T-helper 17 cell (primary cell): ENCODE measurements around the gene UBTD1. TPM values are rescaled to one million over a fixed set of nuclear protein-coding genes. Genes with fewer than 3 reads are reported as not detected.

Experiments
- ATAC-seq: fragments of 150-1000 bp; cut with Tn5 transposase; 2 replicates; pipeline ENCODE4 v1.10.0; 2021; ENCODE audit warnings: mild to moderate bottlenecking, moderate library complexity
- DNase-seq, 3 donors: peaks; one replicate each; pipeline versions ENCODE4 v3.0.0 to v3.0.0-alpha.2; 2020 to 2021
- H3K9me3 ChIP-seq: one replicate; pipeline ENCODE4 v1.7.0; 2013; ENCODE audit warnings: low read length, mild to moderate bottlenecking; ENCODE audit not compliant: control insufficient read depth, poor library complexity, severe bottlenecking
- H3K27ac Mint-ChIP-seq: one replicate; pipeline ENCODE4 v1.8.0; 2022; ENCODE audit warnings: mild to moderate bottlenecking, moderate library complexity, mixed read lengths
- H3K27me3 Mint-ChIP-seq: one replicate; pipeline ENCODE4 v1.8.0; 2022; ENCODE audit warnings: mixed read lengths
- H3K36me3 Mint-ChIP-seq: one replicate; pipeline ENCODE4 v1.8.0; 2022; ENCODE audit warnings: low read depth, mixed read lengths
- H3K4me1 Mint-ChIP-seq: one replicate; pipeline ENCODE4 v1.8.0; 2022; ENCODE audit warnings: mild to moderate bottlenecking, mixed read lengths
- H3K4me3 Mint-ChIP-seq: one replicate; pipeline ENCODE4 v1.8.0; 2022; ENCODE audit warnings: mild to moderate bottlenecking, moderate library complexity, mixed read lengths
- total RNA-seq, 4 donors: library from RNA in 2 of 4; stranded (reverse) in 2 of 4; gene quantifications; one replicate each; pipeline ENCODE4 v1.2.3 and lab custom pipeline; 2022 to 2026

UBTD1 gene
- total RNA-seq, 2 donors from 2014 or later: 1.1 to 1.4 TPM

GRCh38 chr10:97584798-97585438 is 86.2 kb downstream of the UBTD1 start:
- Mint-ChIP-seq H3K27me3 (peaks cover 2% of the 10 kb centered on the region), H3K4me3 (no peak overlapping the region), H3K27ac (no peak overlapping the region), H3K4me1 (peaks cover 3% of the 10 kb centered on the region), H3K36me3 (no peaks in the 10 kb centered on the region)
- no peaks in the 10 kb centered on the region for H3K9me3 ChIP-seq
- no peak for ATAC-seq
- no peak for DNase-seq

GRCh38 chr10:97585439-97585811 is 86.7 kb downstream of the UBTD1 start:
- Mint-ChIP-seq H3K4me1 (no peaks in the 10 kb centered on the region), H3K27me3 (no peaks in the 10 kb centered on the region), H3K36me3 (no peaks in the 10 kb centered on the region), H3K4me3 (no peak overlapping the region), H3K27ac (no peak overlapping the region)
- DNase-seq: no peak
- H3K9me3 ChIP-seq: no peaks in the 10 kb centered on the region
- no peak for ATAC-seq

GRCh38 chr10:97587183-97587582 is 88.5 kb downstream of the UBTD1 start:
- DNase-seq (no peak), ATAC-seq (no peak)
- no peak overlapping the region for H3K27ac Mint-ChIP-seq
- no peaks in the 10 kb centered on the region for H3K9me3 ChIP-seq
- H3K4me3 Mint-ChIP-seq: no peak overlapping the region
- no peaks in the 10 kb centered on the region for H3K4me1 Mint-ChIP-seq
- H3K27me3 Mint-ChIP-seq: no peaks in the 10 kb centered on the region
- no peaks in the 10 kb centered on the region for H3K36me3 Mint-ChIP-seq

- Mint-ChIP-seq H3K4me1 (no peaks in the 10 kb centered on the region), H3K36me3 (no peaks in the 10 kb centered on the region), H3K27me3 (no peaks in the 10 kb centered on the region), H3K27ac (no peak within 1 kb of the TSS), H3K4me3 (no peak within 1 kb of the TSS)
- H3K9me3 ChIP-seq: no peaks in the 10 kb centered on the region
- ATAC-seq (no peak), DNase-seq (no peak)
Observed at GRCh38 chr10:97589479-97589878, 90.8 kb downstream of the UBTD1 start, which contains the start of gene C10orf62. Gene C10orf62, plus strand, starts transcription at chr10:97589721. Its CDS starts 177 bp downstream, at chr10:97589898.

GRCh38 chr10:97590082-97590747 is 91.5 kb downstream of the UBTD1 start:
- Mint-ChIP-seq H3K36me3 (no peaks in the 10 kb centered on the region), H3K4me1 (no peaks in the 10 kb centered on the region), H3K4me3 (no peak overlapping the region), H3K27me3 (no peaks in the 10 kb centered on the region), H3K27ac (no peak overlapping the region)
- ATAC-seq (peak; percentile 12), DNase-seq (no peak)
- no peaks in the 10 kb centered on the region for H3K9me3 ChIP-seq

- Mint-ChIP-seq H3K27ac (peak overlapping the region; percentile 49), H3K27me3 (no peaks in the 10 kb centered on the region), H3K36me3 (no peaks in the 10 kb centered on the region), H3K4me1 (no peaks in the 10 kb centered on the region), H3K4me3 (no peak overlapping the region)
- H3K9me3 ChIP-seq: no peaks in the 10 kb centered on the region
- DNase-seq (no peak), ATAC-seq (no peak)
Observed at GRCh38 chr10:97590748-97591495, 92.2 kb downstream of the UBTD1 start.

GRCh38 chr10:97593421-97593820 is 94.7 kb downstream of the UBTD1 start:
- DNase-seq (no peak), ATAC-seq (no peak)
- Mint-ChIP-seq H3K4me1 (peaks cover 4% of the 10 kb centered on the region), H3K4me3 (no peak overlapping the region), H3K27ac (no peak overlapping the region), H3K27me3 (no peaks in the 10 kb centered on the region), H3K36me3 (no peaks in the 10 kb centered on the region)
- H3K9me3 ChIP-seq: no peaks in the 10 kb centered on the region

GRCh38 chr10:97596101-97597082 is 97.7 kb downstream of the UBTD1 start:
- no peak overlapping the region for H3K4me3 Mint-ChIP-seq
- peaks cover 5% of the 10 kb centered on the region for H3K4me1 Mint-ChIP-seq
- ATAC-seq: no peak
- H3K27me3 Mint-ChIP-seq: no peaks in the 10 kb centered on the region
- no peaks in the 10 kb centered on the region for H3K9me3 ChIP-seq
- no peak for DNase-seq
- H3K27ac Mint-ChIP-seq: no peak overlapping the region
- H3K36me3 Mint-ChIP-seq: no peaks in the 10 kb centered on the region

- ATAC-seq (no peak), DNase-seq (no peak)
- H3K9me3 ChIP-seq: no peaks in the 10 kb centered on the region
- Mint-ChIP-seq H3K4me3 (no peak overlapping the region), H3K27ac (no peak overlapping the region), H3K27me3 (no peaks in the 10 kb centered on the region), H3K4me1 (peaks cover 5% of the 10 kb centered on the region), H3K36me3 (no peaks in the 10 kb centered on the region)
Observed at GRCh38 chr10:97597778-97598177, 99.1 kb downstream of the UBTD1 start.

- Mint-ChIP-seq H3K4me3 (no peak overlapping the region), H3K27me3 (no peaks in the 10 kb centered on the region), H3K27ac (no peak overlapping the region), H3K4me1 (peaks cover 5% of the 10 kb centered on the region), H3K36me3 (no peaks in the 10 kb centered on the region)
- no peak for ATAC-seq
- H3K9me3 ChIP-seq: no peaks in the 10 kb centered on the region
- no peak for DNase-seq
Observed at GRCh38 chr10:97598407-97599271, 99.9 kb downstream of the UBTD1 start.

- H3K36me3 Mint-ChIP-seq: no peaks in the 10 kb centered on the region
- ATAC-seq (no peak), DNase-seq (no peak)
- no peak overlapping the region for H3K27ac Mint-ChIP-seq
- H3K4me1 Mint-ChIP-seq: peaks cover 5% of the 10 kb centered on the region
- no peaks in the 10 kb centered on the region for H3K9me3 ChIP-seq
- no peaks in the 10 kb centered on the region for H3K27me3 Mint-ChIP-seq
- H3K4me3 Mint-ChIP-seq: no peak overlapping the region
Observed at GRCh38 chr10:97599272-97599619, 100.5 kb downstream of the UBTD1 start.

GRCh38 chr10:97600616-97601015 is 101.9 kb downstream of the UBTD1 start:
- no peak for DNase-seq
- Mint-ChIP-seq H3K27ac (no peak overlapping the region), H3K4me3 (no peak overlapping the region), H3K27me3 (no peaks in the 10 kb centered on the region), H3K36me3 (no peaks in the 10 kb centered on the region), H3K4me1 (peaks cover 5% of the 10 kb centered on the region)
- H3K9me3 ChIP-seq: no peaks in the 10 kb centered on the region
- no peak for ATAC-seq
